Adipose tissue (tissue), 3 donors: ENCODE measurements around the gene MYADM. TPM values are rescaled to one million over a fixed set of nuclear protein-coding genes. Genes with fewer than 3 reads are reported as not detected.
"Not testable (repeated sequence)": the region's sequence is repeated elsewhere in the genome, so short reads cannot be mapped to it uniquely, and the experiment has no call there.

Source experiments
- H3K27ac ChIP-seq: one replicate; pipeline ENCODE4 v1.5.1; 2013; ENCODE audit warnings: low read depth, low read length
- WGBS, 3 donors: extraction: QIAGEN DNeasy Blood & Tissue Kit; methylation state at CpG; one replicate each; pipeline ENCODE4 v1.1.7; 2013; 5-methylcytosine and 5-hydroxymethylcytosine counted together
- polyA plus RNA-seq, 3 donors: library from polyadenylated mRNA; stranded (reverse); fragments of 200-250 nt; gene quantifications; one replicate each; pipeline ENCODE4 v1.2.3, GENCODE V29; 2013
- donor health status: healthy with polysubstance abuse.
- donor health status: Bipolar disorder and iron deficiency.
- donor health status: healthy.

Gene MYADM
- 100 to 1,000 TPM in 1 of 3 donors, 10 to 100 TPM in 2; 26.0 to 191 (median 94.4) TPM for polyA plus RNA-seq

DNA sequence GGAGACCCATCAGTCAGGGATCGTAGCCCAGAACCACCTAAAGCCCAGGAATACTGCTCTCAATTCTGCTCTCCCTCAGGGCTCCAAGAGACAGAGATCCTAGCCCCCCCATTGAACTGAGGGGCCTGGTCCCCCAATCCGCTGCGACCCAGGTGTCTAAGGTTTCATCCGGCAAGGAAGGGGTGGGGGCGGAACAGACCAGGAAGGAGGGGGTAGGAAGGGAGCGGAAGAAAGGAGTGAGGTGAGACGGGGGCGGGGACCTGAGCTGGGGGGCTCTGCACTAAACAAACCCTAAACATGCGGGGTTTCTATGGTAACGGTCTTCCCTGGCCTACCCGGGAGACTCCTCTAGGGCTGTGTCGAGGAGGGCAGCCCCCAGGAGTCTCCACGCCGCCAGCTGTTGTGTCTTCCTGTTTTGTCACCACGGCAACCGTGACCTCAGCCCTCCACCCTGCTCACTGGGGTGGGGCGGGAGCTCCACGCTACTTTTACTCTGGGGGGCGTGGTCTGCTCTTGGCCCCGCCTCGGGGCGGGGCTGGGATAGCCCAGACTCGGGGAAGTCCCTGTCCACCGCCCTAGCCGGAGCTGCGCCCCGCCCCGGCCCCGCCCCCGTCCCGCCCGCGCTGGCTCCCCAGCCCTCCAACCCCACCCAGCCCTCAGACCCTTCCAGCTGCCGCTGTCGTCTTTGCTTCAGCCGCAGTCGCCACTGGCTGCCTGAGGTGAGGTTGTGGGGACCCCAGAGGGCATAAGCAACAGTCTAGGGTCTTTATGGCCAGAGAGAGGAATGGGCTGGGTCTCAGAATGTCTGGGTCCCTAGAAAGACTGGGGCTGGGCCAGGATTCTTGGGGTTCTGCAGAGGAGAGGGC, at the start of gene MYADM:
Gene MYADM, plus strand, starts transcription at position 659 of the 866 bp plus-strand sequence. CDS start 5,647 bp downstream, outside the sequence.
- H3K27ac ChIP-seq, result peak within 1 kb of the TSS; percentile 94
- WGBS, 3 donors, result 2 to 6% (median 2%) methylated on average over 31 to 37 of the region's 37 CpGs

DNA sequence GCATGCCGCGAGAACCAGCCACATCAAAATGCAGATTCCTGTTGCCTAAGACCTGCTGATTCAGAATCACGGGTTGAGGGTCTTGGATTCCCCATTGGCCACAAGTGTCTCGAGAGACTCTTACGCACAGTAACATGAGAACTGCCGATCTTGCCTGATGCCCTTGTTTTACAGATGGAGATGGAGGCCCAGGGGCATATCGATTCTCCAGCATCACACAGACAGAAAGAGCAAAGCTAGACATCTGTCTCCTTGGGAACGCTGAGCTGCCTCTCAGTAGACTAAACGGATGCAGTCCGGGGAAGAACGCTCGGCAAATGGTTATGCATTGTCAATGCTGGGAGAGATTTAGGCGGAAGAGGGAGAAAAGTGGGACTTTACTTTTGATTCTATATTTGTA, 48.9 kb upstream of the MYADM start:
- no peak overlapping the region for H3K27ac ChIP-seq
- WGBS, 3 donors, result 84 to 89% (median 87%) methylated on average over 13 of the region's 13 CpGs

DNA sequence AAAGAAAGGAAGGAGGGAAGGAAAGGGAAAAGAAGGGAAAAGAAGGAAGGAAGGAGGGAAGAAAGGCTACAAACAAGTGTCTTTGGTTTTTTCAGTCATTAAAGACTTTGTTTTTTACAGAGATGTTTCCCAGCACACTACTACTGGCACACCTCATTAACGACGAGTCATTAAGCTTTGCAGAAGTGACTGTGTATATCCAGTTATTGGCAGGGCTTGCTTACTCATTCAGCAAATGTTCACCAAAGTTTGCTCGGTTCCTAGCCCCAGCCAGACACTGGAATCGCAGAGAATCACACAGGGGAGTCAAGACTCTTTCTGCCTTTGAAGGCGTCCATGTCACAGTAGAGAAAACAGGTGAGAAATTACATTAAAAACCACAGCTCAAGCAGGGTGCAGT, 47.8 kb upstream of the MYADM start:
- H3K27ac ChIP-seq, result no peak overlapping the region
- 63 to 70% (median 64%) methylated on average over 5 of the region's 5 CpGs for WGBS, 3 donors

GRCh38 chr19:53823380-53824120, 44.1 kb upstream of the MYADM start:
- 67 to 77% (median 73%) methylated on average over 12 of the region's 12 CpGs for WGBS, 3 donors
- H3K27ac ChIP-seq, result no peak overlapping the region

GRCh38 chr19:53824134-53824611, 43.5 kb upstream of the MYADM start, which contains the start of gene NLRP12:
Gene NLRP12, minus strand, starts transcription at chr19:53824314. Its CDS starts 140 bp downstream, at chr19:53824174.
- H3K27ac ChIP-seq, result no peak within 1 kb of the TSS
- 46 to 70% (median 47%) methylated on average over 14 of the region's 14 CpGs for WGBS, 3 donors

GRCh38 chr19:53826876-53827275, 40.8 kb upstream of the MYADM start:
- 60 to 71% (median 63%) methylated on average over 7 of the region's 7 CpGs for WGBS, 3 donors
- no peak overlapping the region for H3K27ac ChIP-seq

DNA sequence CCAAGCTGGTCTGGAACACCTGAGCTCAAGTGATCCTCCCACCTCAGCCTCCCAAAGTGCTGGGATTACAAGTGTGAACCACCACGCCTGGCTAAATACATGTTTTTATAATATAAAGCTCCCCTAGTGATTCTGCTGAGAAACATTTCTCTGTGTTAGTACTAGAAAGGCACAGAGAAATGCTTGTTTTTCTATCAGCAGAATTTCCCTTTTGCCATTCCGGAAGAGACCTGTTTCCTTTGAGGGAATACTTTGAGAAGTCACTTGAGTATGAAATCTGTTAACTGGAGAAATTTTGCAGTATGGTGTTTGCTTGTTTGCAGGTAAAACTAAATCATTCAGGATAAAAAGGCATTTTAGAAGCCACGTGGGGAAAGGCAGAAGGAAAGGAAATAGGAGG, 39.2 kb upstream of the MYADM start:
- 34 to 60% (median 53%) methylated on average over 3 of the region's 3 CpGs for WGBS, 3 donors
- no peak overlapping the region for H3K27ac ChIP-seq

GRCh38 chr19:53832861-53833260, 34.8 kb upstream of the MYADM start:
- H3K27ac ChIP-seq, result not testable (repeated sequence)
- 9 to 15% (median 11%) methylated on average over 7 to 9 of the region's 13 CpGs for whole genome bisulfite sequencing, 3 donors

GRCh38 chr19:53838446-53838845, 29.2 kb upstream of the MYADM start:
- H3K27ac ChIP-seq, result not testable (repeated sequence)
- 71 to 85% (median 77%) methylated on average over 4 to 5 of the region's 5 CpGs for WGBS, 3 donors

DNA sequence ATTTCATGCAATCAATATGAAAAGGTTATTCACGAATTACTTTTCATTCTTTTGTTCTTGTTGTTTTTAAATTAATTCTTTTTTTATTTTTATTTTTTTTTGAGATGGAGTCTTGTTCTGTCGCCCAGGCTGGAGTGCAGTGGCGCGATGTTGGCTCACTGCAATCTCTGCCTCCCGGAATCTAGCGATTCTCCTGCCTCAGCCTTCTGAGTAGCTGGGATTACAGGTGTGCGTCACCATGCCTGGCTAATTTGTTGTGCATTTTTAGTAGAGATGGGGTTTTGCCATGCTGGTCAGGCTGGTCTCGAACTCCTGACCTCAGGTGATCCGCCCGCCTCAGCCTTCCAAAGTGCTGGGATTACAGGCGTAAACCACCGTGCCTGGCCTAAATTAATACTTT, 27.4 kb upstream of the MYADM start:
- not testable (repeated sequence) for H3K27ac ChIP-seq

DNA sequence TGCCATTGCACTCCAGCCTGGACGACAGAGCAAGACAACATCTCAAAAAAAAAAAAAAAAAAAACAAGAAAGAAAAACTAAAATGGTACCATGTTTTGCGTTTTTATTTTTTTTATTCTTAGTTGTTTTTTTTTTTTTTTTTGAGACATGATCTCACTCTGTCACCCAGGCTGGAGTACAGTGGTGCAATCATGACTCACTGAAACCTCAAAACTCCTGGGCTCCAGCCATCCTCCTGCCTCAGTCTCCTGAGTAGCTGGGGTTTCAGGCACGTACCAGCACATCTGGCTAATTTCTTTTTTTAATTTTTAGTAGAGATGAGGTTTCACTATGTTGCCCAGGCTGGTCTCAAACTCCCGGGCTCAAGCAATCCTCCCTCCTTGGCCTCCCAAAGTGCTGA, 26.8 kb upstream of the MYADM start:
- not testable (repeated sequence) for H3K27ac ChIP-seq
- WGBS, 3 donors, result 68 to 87% (median 71%) methylated on average over 4 of the region's 4 CpGs

More for the DNA sequence above, 27.4 kb upstream of the MYADM start:
- WGBS, 3 donors, result 91 to 96% (median 92%) methylated on average over 12 of the region's 12 CpGs

- WGBS, 3 donors, result 59 to 76% (median 71%) methylated on average over 9 of the region's 9 CpGs
- H3K27ac ChIP-seq, result no peak overlapping the region
Measured at GRCh38 chr19:53844849-53845246, 22.8 kb upstream of the MYADM start.

- no peak overlapping the region for H3K27ac ChIP-seq
- 55 to 65% (median 57%) methylated on average over 8 of the region's 8 CpGs for WGBS, 3 donors
Measured at GRCh38 chr19:53847555-53847954, 20.1 kb upstream of the MYADM start.

- no peak overlapping the region for H3K27ac ChIP-seq
- 26 to 60% (median 29%) methylated on average over 11 of the region's 11 CpGs for WGBS, 3 donors
Measured at GRCh38 chr19:53849237-53849676, 18.4 kb upstream of the MYADM start.

DNA sequence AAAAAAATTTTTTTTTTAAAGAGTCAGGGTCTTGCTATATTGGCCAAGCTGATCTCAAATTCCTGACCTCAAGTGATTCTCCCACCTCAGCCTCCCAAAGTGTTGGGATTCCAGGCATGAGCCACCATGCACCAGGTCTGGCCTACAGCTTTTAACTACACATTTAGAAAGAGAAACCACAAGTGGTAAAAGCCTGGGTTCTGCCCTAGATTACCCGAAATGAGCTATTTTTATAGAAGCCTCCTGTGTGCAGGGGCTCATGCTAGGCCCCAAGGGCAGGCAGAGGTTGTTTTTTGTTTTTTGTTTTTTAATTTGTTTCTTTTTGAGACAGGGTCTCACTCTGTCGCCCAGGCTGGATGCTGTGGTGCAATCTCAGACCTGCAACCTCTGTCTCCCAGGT, 14.0 kb upstream of the MYADM start:
- H3K27ac ChIP-seq, result no peak overlapping the region
- WGBS, 3 donors, result 74 to 85% (median 80%) methylated on average over 2 of the region's 2 CpGs

DNA sequence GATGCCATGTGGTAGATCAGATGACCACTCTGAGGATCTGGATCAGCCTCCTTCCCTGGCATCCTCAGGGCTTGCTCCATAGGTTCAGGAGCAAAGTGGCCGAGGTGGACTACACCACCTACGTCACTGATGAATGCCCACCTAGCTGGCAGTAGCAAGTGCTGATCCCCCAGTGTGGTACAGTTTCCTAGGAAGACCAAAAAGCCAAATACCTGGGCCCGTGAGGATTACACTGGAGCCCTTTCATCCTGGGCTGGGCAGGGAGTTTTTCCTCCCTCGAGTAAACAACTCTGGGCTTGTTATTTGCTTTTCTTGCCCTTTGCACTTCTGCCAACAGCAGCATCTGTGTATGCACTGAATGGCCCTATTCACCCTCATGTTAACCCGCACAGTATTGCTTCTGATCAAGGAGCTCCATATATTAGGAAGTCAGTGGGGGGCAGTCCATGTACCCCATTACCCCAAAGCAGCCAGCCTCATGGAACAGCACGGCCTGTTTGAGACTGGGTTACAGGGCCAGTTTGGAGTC, 3.3 kb upstream of the MYADM start:
- no peak overlapping the region for H3K27ac ChIP-seq
- WGBS, 3 donors, result 28 to 91% (median 83%) methylated on average over 6 of the region's 6 CpGs

DNA sequence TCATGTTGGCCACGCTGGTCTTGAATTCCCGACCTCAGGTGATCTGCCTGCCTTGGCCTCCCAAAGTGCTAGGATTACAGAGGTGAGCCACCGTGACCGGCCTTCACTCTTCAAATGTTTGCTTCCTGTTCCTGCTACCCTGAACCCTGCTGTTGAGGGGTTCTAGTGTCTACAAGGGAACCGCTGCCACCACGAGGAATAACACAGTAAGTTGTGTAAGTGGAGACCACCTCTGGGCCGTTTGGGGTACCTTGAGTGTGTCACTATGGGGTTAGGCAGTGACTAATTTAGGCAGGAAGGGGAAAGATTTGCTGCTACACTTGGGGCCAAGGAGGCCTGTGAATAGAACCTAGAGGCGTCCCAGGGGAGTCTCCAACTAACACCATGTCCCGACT, 2.2 kb upstream of the MYADM start:
- no peak overlapping the region for H3K27ac ChIP-seq
- WGBS, 3 donors, result 54 to 75% (median 54%) methylated on average over 9 of the region's 9 CpGs

GRCh38 chr19:53865918-53866864, 1.5 kb upstream of the MYADM start:
- WGBS, 3 donors, result 2 to 34% (median 3%) methylated on average over 30 to 50 of the region's 50 CpGs
- H3K27ac ChIP-seq, result peak overlapping the region; percentile 94
